Tibial artery (tissue), 4 donors: ENCODE results near the gene ITIH3.

Experiments used
- DNase-seq, 2 donors: peaks; one replicate each; pipeline ENCODE4 v3.0.0-alpha.2; 2019
- H3K27ac ChIP-seq, 2 donors: fragments of 200-600 bp; sonication (generic) in 1 of 2; 1 replicate in 1 of 2; 2 replicates in 1 of 2; pipeline ENCODE4 v1.5.1; 2018 to 2019; ENCODE audit warnings: mild to moderate bottlenecking in 1 of 2
- H3K27me3 ChIP-seq, 2 donors: fragments of 200-600 bp; sonication (generic) in 1 of 2; one replicate each; pipeline versions ENCODE4 v1.5.1 to v1.6.0; 2016 to 2019
- H3K36me3 ChIP-seq, 3 donors: fragments of 200-600 bp; sonication (generic) in 2 of 3; one replicate each; pipeline ENCODE4 v1.5.1; 2016 to 2019; ENCODE audit warnings: mild to moderate bottlenecking in 2 of 3
- H3K4me1 ChIP-seq, 4 donors: fragments of 200-600 bp; sonication (generic) in 2 of 4; 1 replicate in 3 of 4; 2 replicates in 1 of 4; pipeline ENCODE4 v1.5.1; 2016 to 2019
- H3K4me3 ChIP-seq, 2 donors: fragments of 200-600 bp; sonication (generic) in 1 of 2; 1 replicate in 1 of 2; 2 replicates in 1 of 2; pipeline ENCODE4 v1.5.1; 2018 to 2019; ENCODE audit warnings: mild to moderate bottlenecking in 2 of 2
- H3K9me3 ChIP-seq, 3 donors: fragments of 200-600 bp; sonication (generic) in 1 of 3; one replicate each; pipeline ENCODE4 v1.5.1; 2016 to 2019
- intact Hi-C: fragments of 100-400 bp; cut with DNase I; formaldehyde crosslinking; loops from one replicate; pipeline ENCODE4 v1.15.0; 2023; ENCODE audit warnings: low total_unique reads
- TF ChIP-seq, protein P1 (sequence below), 2 experiments: fragments of 200-600 bp in 1 of 2; fragments of 450-650 bp in 1 of 2; IDR thresholded peaks; one replicate each; pipeline ENCODE4 v1.5.1; 2017 to 2019; ENCODE audit warnings: antibody characterized with exemption in 2 of 2, mild to moderate bottlenecking in 1 of 2, moderate library complexity in 1 of 2

Gene ITIH3

GRCh38 chr3:52794612-52795099 is at the start of gene ITIH3:
Gene ITIH3 (plus strand): TSS chr3:52794796. CDS start chr3:52794804, 8 bp downstream.
- DNase-seq: peak; percentile 39 to 85
- no peaks in the 10 kb centered on the region for H3K27me3 ChIP-seq
- H3K36me3 ChIP-seq: peaks cover 0 to 6% (median 0%) of the 10 kb centered on the region in 3 donors
- intact Hi-C loops: no loop called here
- H3K9me3 ChIP-seq: no peaks in the 10 kb centered on the region
- H3K4me1 ChIP-seq: peaks cover 0 to 55% (median 38%) of the 10 kb centered on the region in 4 donors
- TF ChIP-seq, protein P1, sequence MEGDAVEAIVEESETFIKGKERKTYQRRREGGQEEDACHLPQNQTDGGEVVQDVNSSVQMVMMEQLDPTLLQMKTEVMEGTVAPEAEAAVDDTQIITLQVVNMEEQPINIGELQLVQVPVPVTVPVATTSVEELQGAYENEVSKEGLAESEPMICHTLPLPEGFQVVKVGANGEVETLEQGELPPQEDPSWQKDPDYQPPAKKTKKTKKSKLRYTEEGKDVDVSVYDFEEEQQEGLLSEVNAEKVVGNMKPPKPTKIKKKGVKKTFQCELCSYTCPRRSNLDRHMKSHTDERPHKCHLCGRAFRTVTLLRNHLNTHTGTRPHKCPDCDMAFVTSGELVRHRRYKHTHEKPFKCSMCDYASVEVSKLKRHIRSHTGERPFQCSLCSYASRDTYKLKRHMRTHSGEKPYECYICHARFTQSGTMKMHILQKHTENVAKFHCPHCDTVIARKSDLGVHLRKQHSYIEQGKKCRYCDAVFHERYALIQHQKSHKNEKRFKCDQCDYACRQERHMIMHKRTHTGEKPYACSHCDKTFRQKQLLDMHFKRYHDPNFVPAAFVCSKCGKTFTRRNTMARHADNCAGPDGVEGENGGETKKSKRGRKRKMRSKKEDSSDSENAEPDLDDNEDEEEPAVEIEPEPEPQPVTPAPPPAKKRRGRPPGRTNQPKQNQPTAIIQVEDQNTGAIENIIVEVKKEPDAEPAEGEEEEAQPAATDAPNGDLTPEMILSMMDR (IDR thresholded peaks at IDR 0.05): no peak
- peak within 1 kb of the TSS; percentile 27 to 35 for H3K4me3 ChIP-seq
- peak within 1 kb of the TSS; percentile 83 to 88 for H3K27ac ChIP-seq

DNA sequence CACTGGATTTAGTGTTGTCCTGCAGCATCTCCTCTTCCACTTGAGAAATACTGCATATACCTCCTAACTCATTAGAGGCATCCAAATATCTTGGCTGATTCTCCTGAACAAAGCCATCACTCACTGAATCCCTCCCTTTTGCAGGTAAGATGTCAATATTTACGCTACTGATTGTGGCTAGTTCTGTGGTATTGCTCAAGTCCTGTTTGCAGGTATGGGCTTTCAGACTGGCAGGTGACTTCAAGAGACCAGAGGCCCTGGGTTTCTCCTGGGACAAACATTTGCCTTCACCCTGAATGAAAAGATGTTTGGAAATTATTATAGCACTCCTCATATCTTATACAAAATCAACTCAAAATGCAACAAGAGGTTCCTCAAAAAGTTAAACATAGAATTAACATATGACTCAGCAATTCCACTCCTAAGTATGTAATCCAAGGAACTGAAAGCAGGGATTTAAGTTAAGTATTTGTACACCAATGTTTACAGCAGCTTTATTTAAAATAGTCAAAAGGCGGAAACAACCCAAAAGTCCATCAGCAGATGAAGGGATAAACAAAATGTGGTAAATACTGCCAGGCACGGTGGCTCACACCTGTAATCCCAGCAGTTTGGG is 42.4 kb upstream of the ITIH3 start:
- intact Hi-C loops: no loop called here
- TF ChIP-seq, protein P1 (IDR thresholded peaks at IDR 0.05): no peak
- no peak for DNase-seq
- Histone ChIP-seq H3K27me3 (no peaks in the 10 kb centered on the region), H3K36me3 (peaks cover 60 to 83% (median 61%) of the 10 kb centered on the region in 3 donors), H3K4me3 (no peak overlapping the region), H3K27ac (no peak overlapping the region), H3K9me3 (no peaks in the 10 kb centered on the region), H3K4me1 (no peaks in the 10 kb centered on the region)

DNA sequence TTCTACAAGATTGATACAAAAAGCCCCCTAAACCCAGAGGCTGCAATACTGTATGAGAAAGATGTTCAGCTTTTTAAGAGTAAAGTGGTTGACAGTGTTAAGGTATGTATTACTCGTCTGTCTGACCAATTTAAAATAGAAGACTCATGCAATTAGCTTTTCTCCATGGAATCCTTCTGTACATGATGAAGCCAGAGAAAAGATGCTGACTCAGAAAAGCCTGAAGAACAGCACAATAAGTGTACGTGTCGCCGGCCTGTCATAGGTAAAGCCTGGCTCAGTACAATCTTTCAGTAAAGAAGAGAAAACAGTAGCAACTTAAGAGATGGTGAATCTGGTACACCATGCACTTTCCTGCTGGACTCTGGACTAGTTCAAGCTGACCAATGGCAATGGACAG is 40.2 kb upstream of the ITIH3 start:
- no peak for DNase-seq
- peaks cover 60 to 81% (median 65%) of the 10 kb centered on the region in 3 donors for H3K36me3 ChIP-seq
- no peaks in the 10 kb centered on the region for H3K9me3 ChIP-seq
- intact Hi-C loops: no loop called here
- H3K4me1 ChIP-seq: no peaks in the 10 kb centered on the region
- no peak overlapping the region for H3K27ac ChIP-seq
- H3K27me3 ChIP-seq: no peaks in the 10 kb centered on the region
- TF ChIP-seq, protein P1 (IDR thresholded peaks at IDR 0.05): no peak
- no peak overlapping the region for H3K4me3 ChIP-seq

GRCh38 chr3:52756141-52756540 is 38.5 kb upstream of the ITIH3 start:
- intact Hi-C loops: no loop called here
- TF ChIP-seq, protein P1 (IDR thresholded peaks at IDR 0.05): no peak
- no peaks in the 10 kb centered on the region for H3K27me3 ChIP-seq
- H3K27ac ChIP-seq: no peak overlapping the region
- peaks cover 54 to 81% (median 59%) of the 10 kb centered on the region in 3 donors for H3K36me3 ChIP-seq
- H3K4me3 ChIP-seq: no peak overlapping the region
- no peaks in the 10 kb centered on the region for H3K4me1 ChIP-seq
- H3K9me3 ChIP-seq: no peaks in the 10 kb centered on the region
- DNase-seq: no peak

- TF ChIP-seq, protein P1 (IDR thresholded peaks at IDR 0.05): no peak
- no peaks in the 10 kb centered on the region for H3K9me3 ChIP-seq
- no peaks in the 10 kb centered on the region for H3K27me3 ChIP-seq
- no peak overlapping the region for H3K4me3 ChIP-seq
- intact Hi-C loops: no loop called here
- H3K27ac ChIP-seq: peak overlapping the region in 1 of 2 donors; percentile 26
- no peak for DNase-seq
- peaks cover 0 to 16% (median 0%) of the 10 kb centered on the region in 4 donors for H3K4me1 ChIP-seq
- H3K36me3 ChIP-seq: peaks cover 57 to 94% (median 71%) of the 10 kb centered on the region in 3 donors
Measured at GRCh38 chr3:52763466-52763865, 31.1 kb upstream of the ITIH3 start.
